GM18867 (cell line): ENCODE measurements around the gene SNRPA.

ENCODE experiments used
- ATAC-seq: cut with Tn5 transposase; IDR thresholded peaks from one replicate; pipeline ENCODE4 v1.9.1; 2021; ENCODE audit warnings: mild to moderate bottlenecking, moderate library complexity; ENCODE audit not compliant: unreplicated experiment

Gene SNRPA

DNA sequence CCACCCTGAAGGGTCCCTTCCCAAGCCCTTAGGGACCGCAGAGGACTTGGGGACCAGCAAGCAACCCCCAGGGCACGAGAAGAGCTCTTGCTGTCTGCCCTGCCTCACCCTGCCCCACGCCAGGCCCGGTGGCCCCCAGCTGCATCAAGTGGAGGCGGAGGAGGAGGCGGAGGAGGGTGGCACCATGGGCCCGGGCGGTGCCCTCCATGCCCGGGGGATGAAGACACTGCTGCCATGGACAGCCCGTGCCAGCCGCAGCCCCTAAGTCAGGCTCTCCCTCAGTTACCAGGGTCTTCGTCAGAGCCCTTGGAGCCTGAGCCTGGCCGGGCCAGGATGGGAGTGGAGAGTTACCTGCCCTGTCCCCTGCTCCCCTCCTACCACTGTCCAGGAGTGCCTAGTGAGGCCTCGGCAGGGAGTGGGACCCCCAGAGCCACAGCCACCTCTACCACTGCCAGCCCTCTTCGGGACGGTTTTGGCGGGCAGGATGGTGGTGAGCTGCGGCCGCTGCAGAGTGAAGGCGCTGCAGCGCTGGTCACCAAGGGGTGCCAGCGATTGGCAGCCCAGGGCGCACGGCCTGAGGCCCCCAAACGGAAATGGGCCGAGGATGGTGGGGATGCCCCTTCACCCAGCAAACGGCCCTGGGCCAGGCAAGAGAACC is 49.5 kb downstream of the SNRPA start:
- ATAC-seq, result no peak

DNA sequence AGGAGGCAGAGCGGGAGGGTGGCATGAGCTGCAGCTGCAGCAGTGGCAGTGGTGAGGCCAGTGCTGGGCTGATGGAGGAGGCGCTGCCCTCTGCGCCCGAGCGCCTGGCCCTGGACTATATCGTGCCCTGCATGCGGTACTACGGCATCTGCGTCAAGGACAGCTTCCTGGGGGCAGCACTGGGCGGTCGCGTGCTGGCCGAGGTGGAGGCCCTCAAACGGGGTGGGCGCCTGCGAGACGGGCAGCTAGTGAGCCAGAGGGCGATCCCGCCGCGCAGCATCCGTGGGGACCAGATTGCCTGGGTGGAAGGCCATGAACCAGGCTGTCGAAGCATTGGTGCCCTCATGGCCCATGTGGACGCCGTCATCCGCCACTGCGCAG is 50.0 kb downstream of the SNRPA start:
- no peak for ATAC-seq

DNA sequence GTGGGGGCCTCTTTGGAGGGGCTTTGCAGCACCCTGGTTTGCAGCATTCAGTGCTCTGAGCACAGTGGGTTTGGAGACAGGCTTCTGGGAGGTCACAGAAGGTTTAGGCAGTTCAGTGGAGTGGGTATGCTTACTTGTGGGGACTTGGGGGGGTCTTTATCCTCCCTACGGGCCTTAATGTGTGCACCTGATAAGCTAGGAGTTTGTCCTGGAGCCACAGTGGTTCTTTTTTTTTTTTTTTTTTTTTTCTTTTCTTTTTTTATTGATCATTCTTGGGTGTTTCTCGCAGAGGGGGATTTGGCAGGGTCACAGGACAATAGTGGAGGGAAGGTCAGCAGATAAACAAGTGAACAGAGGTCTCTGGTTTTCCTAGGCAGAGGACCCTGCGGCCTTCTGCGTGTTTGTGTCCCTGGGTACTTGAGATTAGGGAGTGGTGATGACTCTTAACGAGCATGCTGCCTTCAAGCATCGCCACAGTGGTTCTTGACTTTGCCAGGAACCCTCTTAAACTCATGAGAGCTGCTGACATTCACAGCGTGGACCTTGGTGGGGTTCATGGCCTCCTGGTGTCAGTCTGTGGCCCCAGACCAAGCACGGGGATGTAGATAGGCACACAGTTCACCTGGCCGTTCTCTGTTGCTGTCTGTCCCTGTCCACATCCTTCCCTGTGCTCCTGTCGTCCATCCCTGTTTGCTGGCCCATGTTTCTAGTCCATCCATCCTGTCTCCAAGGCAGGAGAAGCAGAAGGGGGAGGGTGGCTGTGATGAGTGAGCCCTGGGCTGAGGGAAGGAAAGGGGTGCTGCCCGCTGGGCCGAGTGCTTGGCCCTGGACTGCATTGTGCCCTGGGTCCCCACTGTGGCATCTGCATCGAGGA is 50.7 kb downstream of the SNRPA start:
- ATAC-seq, result no peak

DNA sequence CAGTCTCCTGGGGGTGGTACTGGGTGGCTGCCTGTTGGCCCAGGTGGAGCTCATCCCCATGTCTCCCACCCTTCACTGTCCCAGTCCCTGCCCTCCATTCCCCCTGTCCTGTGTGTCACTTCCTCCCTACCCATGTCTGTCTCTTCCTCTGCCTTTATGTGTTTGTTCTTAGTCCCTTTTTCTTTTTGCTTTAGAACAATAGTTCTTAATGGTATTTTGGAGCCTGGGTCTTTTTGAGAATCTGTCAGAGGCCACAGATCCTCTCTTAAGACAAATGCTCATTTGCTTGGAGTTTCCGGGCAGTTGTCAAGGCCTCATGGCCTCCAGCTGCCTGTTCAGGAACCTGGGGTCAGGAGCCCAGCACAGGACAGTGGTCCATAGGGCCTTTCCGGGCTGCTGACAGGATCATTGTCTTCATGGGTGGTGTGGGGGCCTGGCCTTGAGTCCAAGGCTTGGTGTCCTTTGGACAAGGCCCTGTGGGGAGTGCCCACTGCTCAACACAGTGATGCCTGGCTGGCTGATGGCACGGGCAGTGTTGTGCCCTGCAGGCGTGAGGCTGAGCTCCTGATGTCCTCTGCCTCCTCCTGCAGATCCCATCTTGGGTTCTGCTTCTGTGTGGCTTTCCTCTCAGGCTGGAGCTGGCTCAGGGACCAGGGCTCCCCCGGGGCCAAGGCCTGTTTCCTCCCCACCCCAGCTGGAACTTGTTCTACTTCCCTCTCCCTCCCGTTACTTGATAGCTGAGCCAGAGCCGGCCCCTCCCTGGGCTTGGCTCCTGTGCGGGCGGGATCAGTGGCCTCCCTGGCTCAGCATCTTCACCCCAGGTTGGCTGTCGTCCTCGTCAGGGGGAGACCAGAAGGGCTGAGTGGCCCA is 51.5 kb downstream of the SNRPA start:
- ATAC-seq, result no peak

DNA sequence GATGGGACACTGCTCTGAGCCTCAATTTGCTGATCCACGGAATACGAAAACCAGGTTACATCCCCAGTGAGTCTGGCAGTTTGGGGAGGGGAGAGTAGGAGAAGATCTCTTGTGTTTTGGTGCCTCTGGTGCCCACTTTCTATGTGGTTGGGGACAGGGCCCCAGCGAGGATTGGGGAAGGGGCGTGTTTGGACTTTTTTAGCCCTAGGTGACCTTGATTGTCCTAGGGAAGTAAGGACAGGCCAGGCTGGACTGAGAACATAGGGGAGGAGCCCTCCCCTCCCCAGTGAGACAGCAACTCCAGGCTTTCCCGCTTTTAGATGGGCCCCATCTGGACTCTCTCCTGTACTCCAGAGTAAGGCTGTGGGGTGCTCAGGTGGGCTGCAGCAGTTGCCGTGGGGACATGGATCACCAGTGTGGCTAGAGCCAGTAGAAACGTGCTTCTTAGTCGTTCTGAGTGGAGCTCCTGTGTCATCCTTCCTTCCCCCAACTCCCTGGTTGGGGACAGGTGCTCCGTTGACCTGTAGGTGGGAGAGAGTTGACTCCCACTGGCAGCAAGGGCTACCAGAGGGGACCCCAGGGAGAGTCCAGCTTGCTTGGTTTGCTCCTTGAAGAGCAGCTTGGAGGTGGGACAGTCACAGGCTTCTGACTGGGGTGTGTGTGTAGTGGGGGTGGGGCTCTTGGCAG is 52.3 kb downstream of the SNRPA start:
- ATAC-seq, result no peak

- no peak for ATAC-seq
These were observed 53.1 kb downstream of the SNRPA start for GRCh38 chr19:40803857-40804782.

GRCh38 chr19:40804783-40805242 is 53.8 kb downstream of the SNRPA start:
- ATAC-seq, result no peak

DNA sequence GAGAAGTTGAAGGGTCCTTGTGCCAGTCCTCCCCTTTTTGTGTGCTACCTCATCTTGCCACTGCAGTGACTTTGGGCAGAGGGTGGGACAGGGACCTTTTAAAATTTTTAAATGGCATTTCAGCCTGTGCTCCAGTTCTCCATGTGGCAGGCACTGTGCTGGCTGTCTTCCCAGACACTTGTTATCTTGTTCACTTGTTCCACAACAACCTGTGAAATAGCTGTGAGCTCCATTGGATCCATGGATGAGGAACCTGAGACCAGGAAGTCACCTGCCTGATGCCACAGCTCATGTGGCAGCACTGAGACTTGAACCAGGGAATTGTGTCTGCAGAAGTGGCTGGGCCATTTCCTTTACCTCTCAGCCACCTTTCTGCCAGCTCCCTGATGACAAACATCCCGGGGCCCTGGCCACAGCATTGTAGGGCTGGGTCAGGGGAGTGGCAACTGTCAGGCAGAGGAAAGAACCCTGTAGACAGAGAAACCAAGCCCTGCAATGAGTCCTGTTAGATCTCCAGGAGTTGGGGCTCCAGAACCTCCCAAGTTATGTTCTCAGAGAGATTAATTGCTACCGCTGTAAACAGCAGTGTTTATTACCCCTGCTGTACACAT is 54.4 kb downstream of the SNRPA start:
- ATAC-seq, result no peak

DNA sequence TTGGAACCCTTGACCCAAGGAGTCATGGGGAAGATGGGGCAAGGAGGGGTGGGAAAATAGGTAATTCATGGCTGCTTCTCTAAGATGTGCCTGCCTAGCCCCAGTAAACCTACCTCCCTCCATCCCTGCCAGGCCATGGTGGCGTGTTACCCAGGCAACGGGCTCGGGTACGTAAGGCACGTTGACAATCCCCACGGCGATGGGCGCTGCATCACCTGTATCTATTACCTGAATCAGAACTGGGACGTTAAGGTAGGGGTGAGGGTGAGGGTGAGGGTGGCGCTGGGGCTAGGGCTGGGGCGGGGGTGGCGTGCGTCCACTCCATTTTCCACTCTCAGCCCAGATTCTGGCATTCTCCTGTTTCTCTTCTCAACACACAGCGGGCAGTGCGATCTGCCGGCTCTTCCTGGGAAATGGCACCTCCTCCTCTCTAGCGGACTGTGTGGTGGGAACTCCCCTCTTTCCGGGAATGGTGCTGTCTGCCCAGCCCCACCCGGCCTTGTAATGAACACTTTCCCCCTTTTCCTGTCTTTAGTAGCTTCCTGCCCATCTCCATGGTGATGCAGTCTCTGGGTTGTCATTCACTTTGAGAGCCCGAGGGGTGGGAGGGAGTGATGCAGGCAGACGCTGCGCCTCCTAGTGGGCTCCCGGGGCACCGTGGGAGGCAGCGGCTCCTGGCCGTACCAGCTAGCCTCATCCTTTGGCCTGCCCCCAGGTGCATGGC is 55.6 kb downstream of the SNRPA start:
- ATAC-seq, result peak; percentile 32

- no peak for ATAC-seq
These were observed 56.4 kb downstream of the SNRPA start for GRCh38 chr19:40807147-40808020.

DNA sequence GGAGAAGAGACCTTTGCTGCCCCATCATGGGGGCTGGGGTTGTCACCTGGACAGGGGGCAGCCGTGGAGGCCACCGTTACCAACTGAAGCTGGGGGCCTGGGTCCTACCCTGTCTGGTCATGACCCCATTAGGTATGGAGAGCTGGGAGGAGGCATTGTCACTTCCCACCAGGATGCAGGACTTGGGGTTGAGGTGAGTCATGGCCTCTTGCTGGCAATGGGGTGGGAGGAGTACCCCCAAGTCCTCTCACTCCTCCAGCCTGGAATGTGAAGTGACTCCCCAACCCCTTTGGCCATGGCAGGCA is 57.0 kb downstream of the SNRPA start:
- no peak for ATAC-seq

DNA sequence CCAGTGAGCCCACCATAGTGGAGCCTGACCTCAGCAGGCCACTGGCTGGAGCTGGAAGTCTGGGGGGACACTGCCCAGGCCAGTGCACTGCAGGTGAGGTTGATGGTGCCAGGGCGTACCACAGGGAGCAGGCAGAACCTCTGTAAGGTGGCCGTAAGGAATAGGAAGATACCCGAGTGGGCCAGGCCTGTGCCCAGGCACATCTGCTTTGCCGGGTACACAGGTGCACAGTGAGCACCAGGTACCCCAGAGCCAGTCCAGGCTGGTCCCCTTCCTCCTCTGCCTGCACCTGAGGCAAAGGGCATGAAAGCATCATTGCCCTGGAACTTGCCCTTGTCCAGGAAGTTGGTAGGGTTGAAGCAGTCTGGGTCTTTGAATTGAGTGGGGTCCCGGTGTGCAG is 57.5 kb downstream of the SNRPA start:
- ATAC-seq, result no peak

DNA sequence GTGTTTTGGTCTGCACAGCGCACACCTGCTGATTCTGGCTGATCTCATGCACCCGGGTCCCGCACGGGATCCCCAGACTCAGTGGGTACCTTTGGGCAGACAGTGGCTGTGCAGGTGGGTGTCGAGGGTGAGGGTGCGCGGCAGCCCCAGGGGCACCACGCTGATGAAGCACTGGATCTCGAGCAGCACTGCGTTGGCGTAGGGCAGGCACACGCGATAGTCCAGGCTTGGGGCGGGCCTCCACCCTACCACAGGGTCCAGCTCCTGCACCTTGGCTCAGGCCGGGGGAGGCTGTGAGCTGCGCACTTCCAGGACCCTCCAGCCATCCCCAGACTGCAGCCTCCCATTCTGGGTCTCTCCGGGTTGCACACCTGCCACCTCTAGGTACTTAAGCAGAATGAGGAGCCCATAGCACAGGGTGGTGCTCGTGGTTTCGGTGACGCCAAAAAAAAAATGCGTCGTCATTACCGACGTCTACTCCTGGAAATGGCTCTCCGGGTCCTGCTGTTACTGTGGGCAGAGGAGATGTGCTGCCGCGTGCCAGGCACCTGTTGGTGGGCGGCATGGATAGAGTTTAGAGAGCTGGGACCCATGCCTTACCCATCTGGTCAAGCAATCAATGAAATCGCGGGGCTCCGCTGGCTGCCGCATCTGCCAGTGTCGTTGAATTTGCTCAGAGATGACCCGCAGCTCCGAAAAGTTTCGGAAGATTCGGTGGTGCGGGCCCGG is 58.5 kb downstream of the SNRPA start:
- no peak for ATAC-seq

GRCh38 chr19:40810160-40810559 is 59.2 kb downstream of the SNRPA start:
- no peak for ATAC-seq

DNA sequence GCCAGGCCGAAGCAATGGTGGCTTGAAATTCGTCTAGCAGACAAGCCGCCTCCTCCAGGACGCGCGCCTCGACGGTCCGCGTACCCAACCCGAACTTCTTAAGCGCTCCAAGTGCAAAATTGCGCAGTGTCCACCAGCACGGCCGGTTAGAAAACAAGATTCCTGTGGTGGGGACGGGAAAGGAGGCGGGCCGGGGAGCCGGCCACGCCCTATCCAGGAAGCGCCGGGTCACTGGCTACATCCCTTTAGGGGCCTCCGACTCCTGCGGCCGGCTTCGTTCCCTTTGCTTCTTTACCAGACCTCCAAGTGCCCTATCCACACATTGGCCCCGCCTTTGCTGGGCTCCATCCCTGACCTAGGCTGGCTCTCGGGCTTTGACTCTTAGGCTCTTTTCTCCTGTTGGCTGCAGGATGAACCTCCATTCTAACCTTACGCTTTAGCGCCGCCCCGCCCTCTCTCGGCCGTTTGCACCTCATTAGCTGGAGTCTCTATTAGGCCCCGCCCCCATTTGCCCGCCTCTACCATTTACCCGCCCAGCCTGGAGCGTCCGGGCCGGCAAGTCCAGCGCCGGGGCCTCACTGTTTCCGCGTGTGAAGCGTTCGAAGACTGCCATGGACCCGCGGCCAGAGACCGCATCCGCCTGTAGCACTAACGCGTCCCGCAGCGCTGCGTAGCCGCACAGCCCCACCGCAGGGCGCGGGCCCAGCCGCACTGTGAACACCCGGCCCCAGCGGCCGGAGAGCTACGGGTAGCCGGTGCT is 59.8 kb downstream of the SNRPA start:
- ATAC-seq, result peak; percentile 48
